ENCODE measurements around the gene PADI1.

DNA sequence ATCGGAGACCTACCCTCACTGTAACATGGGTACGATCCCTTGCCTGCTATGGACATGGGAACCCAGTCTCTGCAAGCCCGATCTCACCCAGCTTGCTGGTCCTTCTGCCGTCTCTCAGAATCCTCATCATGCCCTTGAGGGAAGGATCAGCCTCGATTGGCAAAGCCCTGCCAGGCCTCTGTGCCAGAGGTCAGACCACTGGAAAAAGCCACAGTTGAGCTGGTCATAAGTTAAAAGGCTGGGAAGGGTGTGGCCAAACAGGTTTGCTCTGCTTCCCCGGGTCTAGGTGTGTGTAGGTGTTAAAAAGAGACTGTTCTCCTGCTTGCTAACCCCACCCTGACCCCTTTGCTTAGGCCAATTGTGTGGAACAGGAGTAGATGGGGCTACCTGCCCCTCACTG lies 24.5 kb downstream of the PADI1 start:
- no peak for TF ChIP-seq EZH2 (IDR thresholded peaks at IDR 0.05)
- no peak for TF ChIP-seq POLR2AphosphoS5 (IDR thresholded peaks at IDR 0.05; ENCODE audit: low read depth, low read length)
- no peak for TF ChIP-seq POLR2A (IDR thresholded peaks at IDR 0.05; ENCODE audit: borderline replicate concordance, extremely low read depth, insufficient read depth, insufficient read length)
- TF ChIP-seq, protein P1, sequence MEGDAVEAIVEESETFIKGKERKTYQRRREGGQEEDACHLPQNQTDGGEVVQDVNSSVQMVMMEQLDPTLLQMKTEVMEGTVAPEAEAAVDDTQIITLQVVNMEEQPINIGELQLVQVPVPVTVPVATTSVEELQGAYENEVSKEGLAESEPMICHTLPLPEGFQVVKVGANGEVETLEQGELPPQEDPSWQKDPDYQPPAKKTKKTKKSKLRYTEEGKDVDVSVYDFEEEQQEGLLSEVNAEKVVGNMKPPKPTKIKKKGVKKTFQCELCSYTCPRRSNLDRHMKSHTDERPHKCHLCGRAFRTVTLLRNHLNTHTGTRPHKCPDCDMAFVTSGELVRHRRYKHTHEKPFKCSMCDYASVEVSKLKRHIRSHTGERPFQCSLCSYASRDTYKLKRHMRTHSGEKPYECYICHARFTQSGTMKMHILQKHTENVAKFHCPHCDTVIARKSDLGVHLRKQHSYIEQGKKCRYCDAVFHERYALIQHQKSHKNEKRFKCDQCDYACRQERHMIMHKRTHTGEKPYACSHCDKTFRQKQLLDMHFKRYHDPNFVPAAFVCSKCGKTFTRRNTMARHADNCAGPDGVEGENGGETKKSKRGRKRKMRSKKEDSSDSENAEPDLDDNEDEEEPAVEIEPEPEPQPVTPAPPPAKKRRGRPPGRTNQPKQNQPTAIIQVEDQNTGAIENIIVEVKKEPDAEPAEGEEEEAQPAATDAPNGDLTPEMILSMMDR (IDR thresholded peaks at IDR 0.05 in 2 of 3, conservative IDR thresholded peaks at IDR 0.05 in 1 of 3; ENCODE audit: borderline replicate concordance in 1 of 3, insufficient read depth in 1 of 3, low read depth in 2 of 3, low read length in 2 of 3) = no peak
- no peak for TF ChIP-seq YY1 (IDR thresholded peaks at IDR 0.05; ENCODE audit: extremely low read depth, insufficient replicate concordance, low read depth, low read length)
